GM12872 (cell line): ENCODE results near the gene JPH3.

ENCODE experiments used
- CTCF ChIP-seq: IDR thresholded peaks from 3 replicates; pipeline ENCODE4 v1.5.1; 2011; ENCODE audit warnings: low read depth, mild to moderate bottlenecking, low read length, moderate library complexity; ENCODE audit not compliant: insufficient read depth

JPH3 gene

DNA sequence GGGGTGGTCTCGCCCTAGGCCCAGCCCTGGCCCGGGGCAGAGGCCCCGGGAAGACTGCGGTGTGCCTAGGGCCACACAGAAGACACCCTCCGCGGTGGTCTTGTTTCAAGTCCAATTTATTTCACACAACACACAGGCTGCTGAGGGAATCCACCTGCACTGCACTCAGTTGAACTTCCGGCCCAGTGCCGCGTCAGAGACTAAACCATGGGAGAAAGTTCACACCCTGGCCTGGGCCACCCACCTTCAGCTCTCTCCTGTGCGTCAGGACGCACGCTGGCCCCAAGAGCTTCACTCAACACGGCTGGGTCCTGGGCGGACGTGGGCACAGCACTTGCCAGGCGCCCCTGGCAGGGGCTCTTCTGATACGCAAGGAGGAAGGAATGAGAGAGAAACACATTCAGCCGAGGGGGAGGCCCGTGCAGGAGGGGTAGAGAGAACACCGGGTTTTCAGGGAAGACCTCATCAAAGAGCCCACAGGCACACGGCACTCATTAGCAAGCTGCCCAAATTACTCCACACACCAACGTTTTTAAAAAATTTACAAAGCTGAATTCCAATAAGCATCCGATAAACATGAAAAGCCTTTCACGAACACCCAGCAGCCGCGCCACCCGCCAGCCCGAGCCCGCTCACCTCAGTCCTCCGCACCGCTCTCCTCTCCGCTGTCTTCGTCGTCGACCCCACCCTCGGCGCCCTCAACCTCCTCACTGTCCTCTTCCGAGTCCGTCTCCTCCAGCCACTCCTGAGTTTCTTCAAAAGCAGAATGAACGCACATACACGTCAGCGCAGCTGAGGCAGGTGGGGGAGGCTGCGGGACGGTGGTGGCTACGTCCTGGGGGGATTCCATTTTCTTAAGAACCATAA lies 105.6 kb downstream of the JPH3 start:
- TF ChIP-seq CTCF, result no peak

DNA sequence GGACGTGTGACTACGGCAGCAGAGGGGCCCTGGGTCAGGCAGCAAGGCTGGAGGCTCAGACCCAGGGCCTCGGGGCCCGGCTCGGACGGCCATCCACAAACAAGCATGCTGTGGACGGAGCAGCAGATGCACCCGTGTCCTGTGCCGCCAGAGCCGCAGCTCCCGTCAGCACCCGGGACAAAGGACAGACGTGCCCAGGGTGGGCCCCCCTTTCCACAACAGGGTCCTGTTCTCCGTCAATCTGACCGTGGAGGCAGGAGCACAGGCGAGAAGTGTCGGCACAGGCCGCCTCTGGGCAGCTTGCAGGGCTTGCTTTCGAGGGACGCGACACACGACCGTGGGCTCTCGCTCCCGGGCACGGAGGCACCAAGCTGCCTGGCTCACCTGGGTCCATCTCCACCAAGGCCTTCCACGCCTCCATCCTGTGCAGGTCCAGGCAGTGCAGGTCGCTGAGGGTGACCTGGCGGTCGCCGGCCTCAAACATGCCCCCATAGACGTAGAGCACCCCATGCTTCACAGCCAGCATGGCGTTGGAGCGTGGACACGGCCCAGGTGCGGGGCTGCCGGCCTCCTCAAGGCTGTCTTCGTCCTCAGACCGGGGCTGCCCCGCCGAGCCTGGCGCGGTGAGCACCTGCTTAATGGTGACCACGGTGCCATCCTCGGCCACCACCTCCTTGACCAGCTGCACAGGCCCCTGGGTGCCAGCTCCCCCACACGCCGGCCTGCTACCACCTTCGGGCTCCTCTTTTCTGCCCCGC lies 106.8 kb downstream of the JPH3 start:
- no peak for TF ChIP-seq CTCF

DNA sequence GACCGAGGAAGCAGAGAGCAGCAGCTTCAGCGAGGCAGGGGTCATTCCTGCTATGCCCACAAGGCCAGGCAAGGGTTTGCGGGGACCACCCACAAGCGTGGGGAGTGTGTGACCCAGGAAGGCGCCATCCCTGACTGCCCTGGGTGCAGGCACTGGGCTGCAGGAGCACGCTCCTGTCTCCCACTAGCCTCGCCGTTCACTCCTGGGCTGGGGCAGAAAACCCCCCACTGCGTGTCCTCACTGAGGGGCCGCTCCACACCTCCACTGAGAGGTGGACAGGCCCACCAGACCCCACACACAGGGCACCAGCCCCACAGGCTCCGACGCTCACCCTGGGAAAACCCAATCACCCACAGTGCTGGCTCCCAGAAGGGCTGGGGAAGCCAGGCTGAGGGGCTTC lies 107.4 kb downstream of the JPH3 start:
- no peak for TF ChIP-seq CTCF

DNA sequence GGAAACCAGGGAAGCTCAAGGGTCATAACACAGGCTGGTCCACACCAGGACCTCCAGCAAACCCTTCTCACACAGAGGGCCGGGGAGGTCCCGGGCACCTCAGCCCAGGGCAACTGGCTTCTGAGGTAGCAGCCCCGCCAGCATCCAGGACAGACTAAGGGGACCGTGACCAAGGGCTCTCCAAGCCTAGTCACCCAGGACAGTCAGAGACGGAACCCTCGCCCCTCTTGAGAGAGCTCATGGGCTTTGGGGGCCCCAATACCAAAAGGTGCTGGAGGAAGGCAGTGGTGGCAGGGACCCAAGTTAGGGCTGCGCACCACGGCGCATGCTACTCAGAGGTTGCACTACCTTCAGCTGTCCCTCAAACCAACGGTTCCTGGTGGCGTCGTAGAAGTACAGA lies 108.6 kb downstream of the JPH3 start:
- TF ChIP-seq CTCF, result no peak

DNA sequence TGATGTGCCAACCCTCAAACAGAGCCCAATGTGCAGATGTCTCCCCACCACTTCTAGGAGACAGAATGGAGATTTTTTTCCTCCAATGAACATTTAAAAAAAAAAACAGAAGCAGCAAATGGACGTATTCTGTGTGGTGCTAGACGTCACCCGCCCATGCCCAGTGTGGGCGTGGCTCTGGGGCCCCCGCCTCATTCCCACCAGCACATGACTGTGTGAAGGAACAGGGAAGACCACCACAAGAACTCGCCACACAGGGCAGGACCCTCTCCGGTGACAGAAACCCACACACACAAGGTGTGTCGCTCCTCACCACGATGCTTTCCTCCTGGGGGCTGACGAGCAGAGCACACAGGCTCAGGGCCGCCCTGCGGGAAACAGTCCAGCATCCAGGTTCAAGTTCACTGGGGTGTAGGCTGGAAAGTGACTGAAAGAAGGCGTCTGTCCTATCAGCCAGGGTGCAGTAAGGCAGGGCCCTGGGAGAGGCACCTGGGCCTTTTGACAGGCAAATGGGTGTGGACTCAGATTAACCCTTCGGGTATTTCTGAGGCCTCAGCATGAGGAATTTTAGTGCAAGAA lies 110.0 kb downstream of the JPH3 start:
- no peak for TF ChIP-seq CTCF

- TF ChIP-seq CTCF, result no peak
Observed at GRCh38 chr16:87713451-87714229, 111.3 kb downstream of the JPH3 start.

GRCh38 chr16:87715231-87715630 lies 112.9 kb downstream of the JPH3 start:
- TF ChIP-seq CTCF, result no peak
